GM21825 (cell line): Measurements from ENCODE around the gene DNMT3A.
"Not testable (repeated sequence)": the region's sequence is repeated elsewhere in the genome, so short reads cannot be mapped to it uniquely, and the experiment has no call there.

Source experiments
- ATAC-seq: cut with Tn5 transposase; IDR thresholded peaks from one replicate; pipeline ENCODE4 v1.9.1; 2021; ENCODE audit warnings: mild to moderate bottlenecking, moderate library complexity; ENCODE audit not compliant: unreplicated experiment

Gene DNMT3A

DNA sequence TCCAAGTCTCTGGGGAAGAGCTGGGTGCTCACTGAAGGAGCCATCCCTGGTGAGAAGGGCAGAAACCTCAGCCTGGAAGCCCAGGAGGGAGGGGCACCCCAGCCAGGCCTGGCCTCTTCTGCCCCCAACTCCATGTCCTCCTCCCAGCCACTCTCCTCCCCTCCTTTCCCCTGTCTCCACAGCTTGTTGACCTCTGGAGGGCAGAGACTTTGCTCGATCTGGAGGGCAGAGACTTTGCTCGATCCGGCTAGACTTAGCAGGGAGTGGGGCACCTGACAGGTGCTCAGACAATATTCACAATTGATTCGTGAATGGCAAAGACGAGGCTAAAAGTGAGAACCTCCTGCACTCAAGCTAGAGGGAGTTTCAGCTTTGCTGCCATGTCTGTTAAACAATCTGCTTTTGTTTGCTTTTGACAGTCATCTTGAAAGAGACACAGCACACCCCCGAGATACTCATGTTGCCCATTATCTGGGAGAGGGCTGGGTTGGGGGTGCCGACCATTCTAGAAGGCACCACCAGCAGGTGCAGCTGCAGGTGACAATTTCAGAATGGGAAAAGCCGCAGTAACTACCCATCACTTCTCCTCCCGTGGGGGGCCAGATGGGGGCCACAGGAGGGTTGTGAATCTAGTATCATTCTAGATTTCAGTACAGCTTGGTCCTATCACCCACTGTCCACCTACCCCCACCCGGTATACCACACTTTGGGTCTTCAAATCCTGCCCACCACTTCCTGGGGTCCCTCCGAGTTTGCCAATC lies 54.8 kb downstream of the DNMT3A start:
- ATAC-seq, result no peak

DNA sequence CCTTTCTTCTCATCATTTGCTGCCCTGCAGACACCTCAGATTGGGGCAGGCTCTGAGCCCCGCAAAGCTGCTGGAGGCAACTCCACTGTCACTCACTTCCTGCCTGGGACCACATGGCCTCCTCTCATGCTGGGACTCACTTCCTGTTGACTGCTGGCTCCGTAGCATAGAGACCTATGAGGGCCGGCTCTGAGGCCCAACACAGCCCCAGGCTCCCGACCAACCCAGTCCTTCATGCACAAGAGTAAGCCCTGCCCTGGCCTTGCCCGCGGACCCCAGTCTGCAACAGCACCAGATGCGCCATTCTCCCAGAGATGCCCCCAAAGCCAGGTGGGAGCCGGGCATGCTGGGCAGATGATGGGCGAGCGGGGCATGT lies 55.7 kb downstream of the DNMT3A start:
- ATAC-seq, result peak; percentile 75

- ATAC-seq, result no peak
Measured at GRCh38 chr2:25285265-25286024, 56.3 kb downstream of the DNMT3A start.

- ATAC-seq, result no peak
Measured at GRCh38 chr2:25284756-25285155, 57.0 kb downstream of the DNMT3A start.

DNA sequence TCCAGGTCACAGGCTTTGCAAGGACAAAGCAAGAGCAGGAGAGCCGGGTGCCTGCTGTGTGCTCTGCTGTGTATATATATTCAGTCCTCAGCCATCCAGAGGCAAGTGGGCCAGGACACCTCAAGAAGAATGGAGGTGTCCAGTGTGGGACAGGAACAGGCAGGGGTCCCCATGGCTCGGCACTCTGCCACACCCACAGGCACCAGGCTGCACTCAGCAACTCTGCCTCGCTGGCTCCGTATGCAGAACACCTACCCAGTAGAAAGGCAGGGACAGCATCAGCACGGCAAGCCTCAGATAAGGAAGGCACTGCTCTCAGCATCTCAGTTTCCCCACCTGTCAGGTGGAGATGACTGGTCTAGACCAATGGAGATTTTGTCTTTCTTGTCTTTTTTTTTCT lies 57.8 kb downstream of the DNMT3A start:
- no peak for ATAC-seq

DNA sequence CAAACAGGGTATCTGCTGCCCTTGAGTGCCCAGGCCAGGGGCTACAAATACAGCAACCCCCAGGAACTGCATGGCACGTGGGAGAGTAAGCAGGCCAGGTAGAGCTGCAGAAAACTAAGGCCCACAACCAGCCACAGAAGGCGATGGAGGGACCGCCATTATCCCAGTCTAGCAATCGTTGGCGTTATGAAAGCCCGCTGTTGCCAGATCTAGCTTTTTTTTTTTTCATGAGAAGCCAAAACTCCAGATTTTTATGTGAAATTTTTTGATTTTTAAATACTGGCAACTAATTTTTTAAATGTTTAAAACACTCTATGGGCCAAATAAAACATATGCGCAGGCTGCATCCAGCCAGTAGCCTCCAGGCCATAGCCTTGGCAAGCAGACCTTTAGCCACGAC lies 59.8 kb downstream of the DNMT3A start:
- no peak for ATAC-seq

DNA sequence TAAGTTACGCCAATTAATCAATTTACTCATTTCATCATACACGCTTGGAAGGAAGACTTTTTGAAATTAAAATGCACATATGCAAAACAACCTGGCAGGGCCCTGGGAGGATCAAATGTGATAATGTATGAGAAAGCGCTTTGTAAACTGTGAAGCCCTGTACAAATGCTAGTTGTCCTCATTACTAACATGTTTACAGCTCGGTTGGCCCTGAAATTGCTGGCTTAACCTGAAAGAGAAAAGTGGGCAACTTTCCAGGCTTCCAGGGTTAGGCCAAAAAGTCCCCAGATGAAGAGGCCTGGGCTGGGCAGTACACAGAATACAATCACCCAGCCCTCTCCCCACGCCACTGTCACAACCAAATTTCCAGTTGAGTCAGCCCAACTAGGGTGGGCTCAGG lies 60.2 kb downstream of the DNMT3A start:
- ATAC-seq, result no peak

GRCh38 chr2:25280051-25280687 lies 61.6 kb downstream of the DNMT3A start:
- ATAC-seq, result no peak

DNA sequence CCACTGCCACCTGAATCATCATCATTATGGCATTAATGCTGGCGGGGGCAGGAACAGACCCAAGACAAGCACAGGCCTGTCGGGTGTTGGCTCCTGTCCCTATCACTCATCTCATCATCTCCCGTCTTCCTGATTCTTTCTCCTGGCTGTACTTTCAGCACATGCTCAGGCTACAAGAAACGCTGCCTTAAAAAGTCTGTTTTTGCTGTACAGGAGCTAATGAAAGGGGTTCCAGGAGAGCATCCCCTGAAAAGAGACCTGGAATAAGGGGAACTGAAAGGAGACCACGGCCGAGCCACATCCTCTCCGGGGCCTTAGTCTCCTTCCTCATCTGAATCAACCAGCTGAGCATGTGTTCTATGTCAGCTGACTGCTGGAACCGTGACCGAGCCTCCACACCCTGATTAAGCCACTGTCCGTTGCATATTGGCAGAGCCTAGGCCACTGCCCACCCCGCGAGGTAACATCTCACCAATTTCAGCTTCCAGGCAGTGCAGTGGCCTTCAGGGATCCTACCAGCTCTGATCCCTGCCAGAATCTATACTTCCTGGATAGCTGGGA lies 62.6 kb downstream of the DNMT3A start:
- peak; percentile 75 for ATAC-seq

DNA sequence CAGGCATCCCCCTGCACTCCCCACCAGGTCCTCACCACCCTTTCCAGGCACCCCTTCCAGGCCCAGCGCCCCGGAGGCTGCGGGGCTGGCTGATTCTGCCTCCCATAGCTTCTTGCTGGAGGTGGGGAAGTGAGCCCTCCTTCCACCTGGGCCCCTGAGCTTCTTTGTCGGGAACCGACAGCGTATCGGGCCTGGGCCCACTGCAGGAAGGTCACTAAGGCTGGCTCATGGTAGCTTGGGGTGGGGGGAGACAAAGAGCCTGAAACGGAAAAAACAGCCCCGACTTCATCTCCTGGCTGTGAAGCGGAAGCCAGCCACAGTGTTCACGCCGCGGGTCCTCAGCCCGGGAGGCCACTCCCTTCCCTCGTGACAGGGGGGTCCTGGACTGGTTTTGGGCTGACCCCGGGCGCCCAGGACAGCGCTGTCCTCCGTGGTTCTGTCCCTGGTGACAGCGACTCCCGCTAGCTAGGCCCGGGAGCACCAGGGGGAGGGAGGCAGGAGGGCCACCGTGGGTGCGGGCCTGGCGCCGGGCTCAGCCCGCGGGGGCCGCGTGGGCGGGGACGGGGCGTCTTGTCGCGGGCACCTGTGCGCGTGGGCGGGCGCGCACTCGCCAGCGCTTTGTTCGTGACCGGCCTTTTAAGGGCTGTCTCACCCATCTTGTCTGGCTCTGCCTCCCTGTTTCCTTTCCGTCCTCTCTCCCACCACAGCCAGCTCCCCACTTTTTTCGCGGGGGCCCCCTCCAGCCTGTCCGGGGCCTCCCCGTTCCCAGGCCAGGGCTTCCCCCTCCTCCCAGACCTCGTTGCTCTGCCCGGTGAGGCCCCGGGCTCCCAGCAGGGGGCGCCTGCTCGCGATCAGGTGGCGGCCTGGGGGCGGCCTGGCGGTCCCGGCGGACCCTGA lies 64.9 kb downstream of the DNMT3A start:
- peak; percentile 37 for ATAC-seq

- no peak for ATAC-seq
Measured at GRCh38 chr2:25275575-25275965, 66.2 kb downstream of the DNMT3A start.

- ATAC-seq, result no peak
Measured at GRCh38 chr2:25274868-25275574, 66.7 kb downstream of the DNMT3A start.

DNA sequence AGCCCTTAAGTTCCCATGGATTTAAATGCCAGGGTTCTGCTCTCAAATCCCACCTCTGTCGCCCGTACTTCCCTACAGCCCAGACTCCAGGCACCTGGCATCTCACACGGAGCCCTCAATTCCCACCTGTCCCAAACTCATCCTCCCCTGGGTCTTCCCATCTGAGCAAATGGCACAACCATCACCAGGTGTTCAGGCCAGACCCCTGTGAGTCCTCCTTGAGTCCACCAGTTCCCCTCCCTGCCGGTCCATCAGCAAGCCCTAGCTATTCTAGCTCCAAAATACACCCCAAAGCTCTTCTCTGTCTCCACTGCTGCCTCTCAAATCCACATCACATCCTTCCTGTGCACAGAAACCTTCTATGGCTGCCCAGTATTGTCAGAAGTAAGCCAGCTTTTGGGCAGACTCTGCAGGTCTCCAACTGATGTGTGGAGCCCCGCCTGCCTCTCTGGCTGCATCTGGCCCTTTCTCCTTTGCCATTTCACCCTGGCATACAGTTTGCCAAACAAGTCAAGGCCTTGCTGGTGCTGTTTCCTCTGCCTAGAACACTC lies 67.7 kb downstream of the DNMT3A start:
- no peak for ATAC-seq

GRCh38 chr2:25272705-25273104 lies 69.0 kb downstream of the DNMT3A start:
- ATAC-seq, result not testable (repeated sequence)

DNA sequence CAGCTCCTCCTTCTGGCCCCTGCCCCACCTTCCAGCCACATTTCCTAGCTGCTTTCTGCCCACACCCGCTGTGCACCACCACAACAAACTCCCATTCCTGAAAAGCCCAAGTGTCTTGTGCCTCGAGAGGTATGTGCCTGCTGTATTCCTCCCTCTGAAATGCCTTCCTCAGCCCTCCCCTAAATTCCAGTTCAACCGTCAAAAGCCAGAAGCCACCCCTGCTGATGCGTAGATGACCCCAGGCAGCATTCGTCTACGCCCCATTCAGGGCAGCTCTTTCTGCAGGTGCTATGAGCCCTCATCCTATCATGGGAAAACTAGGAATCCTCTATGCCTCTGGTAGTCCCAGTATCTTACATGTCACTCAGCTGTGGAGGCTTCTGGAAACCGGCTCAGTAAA lies 71.7 kb downstream of the DNMT3A start:
- no peak for ATAC-seq

DNA sequence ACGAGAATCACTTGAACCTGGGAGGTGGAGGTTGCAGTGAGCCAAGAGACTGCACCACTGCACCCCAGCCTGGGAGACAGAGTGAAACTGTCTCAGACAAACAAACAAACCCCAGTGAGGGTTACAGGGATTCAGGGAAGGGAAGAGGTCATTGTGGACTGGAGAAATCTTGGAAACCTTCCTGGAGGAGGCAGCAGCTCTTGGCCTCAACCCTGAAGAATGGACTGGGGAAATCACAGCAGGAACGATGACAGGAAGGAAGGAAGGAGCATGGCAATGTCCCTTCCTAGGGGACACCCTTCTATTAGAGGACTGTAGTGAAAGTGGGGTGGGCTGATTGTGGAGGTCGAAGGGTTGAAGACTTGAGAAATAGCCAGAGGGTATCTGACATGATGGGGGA lies 72.5 kb downstream of the DNMT3A start:
- no peak for ATAC-seq

GRCh38 chr2:25268139-25268538 lies 73.6 kb downstream of the DNMT3A start:
- ATAC-seq, result no peak

DNA sequence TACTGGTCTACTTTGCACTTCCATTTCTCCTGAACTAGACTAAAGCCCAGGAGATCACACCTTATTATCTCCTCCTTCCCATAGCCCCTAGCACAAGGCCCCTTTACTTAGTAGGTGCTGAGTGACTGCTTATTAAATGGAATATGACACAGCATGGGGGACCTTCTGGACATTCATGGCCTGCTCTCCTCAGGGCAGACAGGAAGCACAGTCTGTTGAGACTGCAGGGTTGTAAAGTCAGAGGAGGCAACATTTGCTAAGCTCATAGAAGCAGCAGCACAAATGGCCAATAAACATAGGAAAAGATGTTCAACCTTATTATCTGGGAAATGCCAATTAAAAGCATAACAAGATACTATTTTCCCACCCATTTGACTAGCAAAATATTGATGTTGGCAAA lies 75.3 kb downstream of the DNMT3A start:
- ATAC-seq, result no peak

GRCh38 chr2:25265802-25266201 lies 75.9 kb downstream of the DNMT3A start:
- no peak for ATAC-seq

- ATAC-seq, result no peak
Measured at GRCh38 chr2:25265001-25265400, 76.7 kb downstream of the DNMT3A start.
